Ishikawa (cell line): ENCODE measurements around the gene TRIM44.
A peak's percentile ranks its signal among the peaks of the same experiment; 100 is the strongest.

Experiments
- CEBPB ChIP-seq: IDR thresholded peaks from 2 replicates; pipeline ENCODE4 v1.6.1; 2012
- CREB1 ChIP-seq: IDR thresholded peaks from 2 replicates; pipeline ENCODE4 v1.6.1; 2012; ENCODE audit warnings: low read depth
- EGR1 ChIP-seq: IDR thresholded peaks from 2 replicates; pipeline ENCODE4 v1.6.1; 2012
- EP300 ChIP-seq: IDR thresholded peaks from 2 replicates; pipeline ENCODE4 v1.6.1; 2012; ENCODE audit warnings: borderline replicate concordance
- FOXM1 ChIP-seq: IDR thresholded peaks from 2 replicates; pipeline ENCODE4 v1.6.1; 2012; ENCODE audit warnings: low read depth, borderline replicate concordance
- NFIC ChIP-seq: IDR thresholded peaks from 2 replicates; pipeline ENCODE4 v1.6.1; 2012
- RAD21 ChIP-seq: IDR thresholded peaks from 2 replicates; pipeline ENCODE4 v1.6.1; 2012; ENCODE audit warnings: low read depth
- TAF1 ChIP-seq: IDR thresholded peaks from 2 replicates; pipeline ENCODE4 v1.6.1; 2012; ENCODE audit warnings: low read depth, mild to moderate bottlenecking
- TCF12 ChIP-seq: IDR thresholded peaks from 2 replicates; pipeline ENCODE4 v1.6.1; 2012; ENCODE audit warnings: low read depth
- TEAD4 ChIP-seq: IDR thresholded peaks from 2 replicates; pipeline ENCODE4 v1.6.1; 2012
- YY1 ChIP-seq: IDR thresholded peaks from 2 replicates; pipeline ENCODE4 v1.6.1; 2012; ENCODE audit warnings: low read depth
- ZBTB7A ChIP-seq: IDR thresholded peaks from 2 replicates; pipeline ENCODE4 v1.6.1; 2012; ENCODE audit warnings: low read depth
- TF ChIP-seq, protein P1 (sequence below): IDR thresholded peaks from 2 replicates; pipeline ENCODE4 v1.6.1; 2012
- TF ChIP-seq, protein P2 (sequence below): IDR thresholded peaks from 2 replicates; pipeline ENCODE4 v1.6.1; 2012; ENCODE audit warnings: low read depth, mild to moderate bottlenecking
- TF ChIP-seq, protein P3 (sequence below): IDR thresholded peaks from 2 replicates; pipeline ENCODE4 v1.6.1; 2012

TRIM44 gene

DNA sequence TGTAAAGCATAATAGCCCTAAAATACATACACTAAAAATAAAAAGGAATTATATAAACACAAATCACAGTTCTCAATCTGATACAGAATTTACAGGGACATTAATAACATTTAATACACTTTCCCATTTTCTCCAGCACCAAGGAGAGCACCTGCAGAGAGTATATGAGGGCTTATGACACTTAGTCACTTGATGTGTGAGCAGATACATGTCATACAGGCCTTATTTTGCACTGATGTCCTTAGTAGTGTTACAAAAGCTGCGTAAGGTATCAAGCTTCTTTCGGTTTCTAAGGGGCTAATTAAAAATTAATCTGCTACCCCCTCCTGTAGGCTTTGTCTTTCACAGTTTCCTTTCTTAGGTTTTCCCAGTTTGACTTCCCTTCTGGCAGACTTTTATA is 61.3 kb downstream of the TRIM44 start:
- TF ChIP-seq, protein P1, sequence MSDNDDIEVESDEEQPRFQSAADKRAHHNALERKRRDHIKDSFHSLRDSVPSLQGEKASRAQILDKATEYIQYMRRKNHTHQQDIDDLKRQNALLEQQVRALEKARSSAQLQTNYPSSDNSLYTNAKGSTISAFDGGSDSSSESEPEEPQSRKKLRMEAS, result no peak
- TF ChIP-seq, protein P2, sequence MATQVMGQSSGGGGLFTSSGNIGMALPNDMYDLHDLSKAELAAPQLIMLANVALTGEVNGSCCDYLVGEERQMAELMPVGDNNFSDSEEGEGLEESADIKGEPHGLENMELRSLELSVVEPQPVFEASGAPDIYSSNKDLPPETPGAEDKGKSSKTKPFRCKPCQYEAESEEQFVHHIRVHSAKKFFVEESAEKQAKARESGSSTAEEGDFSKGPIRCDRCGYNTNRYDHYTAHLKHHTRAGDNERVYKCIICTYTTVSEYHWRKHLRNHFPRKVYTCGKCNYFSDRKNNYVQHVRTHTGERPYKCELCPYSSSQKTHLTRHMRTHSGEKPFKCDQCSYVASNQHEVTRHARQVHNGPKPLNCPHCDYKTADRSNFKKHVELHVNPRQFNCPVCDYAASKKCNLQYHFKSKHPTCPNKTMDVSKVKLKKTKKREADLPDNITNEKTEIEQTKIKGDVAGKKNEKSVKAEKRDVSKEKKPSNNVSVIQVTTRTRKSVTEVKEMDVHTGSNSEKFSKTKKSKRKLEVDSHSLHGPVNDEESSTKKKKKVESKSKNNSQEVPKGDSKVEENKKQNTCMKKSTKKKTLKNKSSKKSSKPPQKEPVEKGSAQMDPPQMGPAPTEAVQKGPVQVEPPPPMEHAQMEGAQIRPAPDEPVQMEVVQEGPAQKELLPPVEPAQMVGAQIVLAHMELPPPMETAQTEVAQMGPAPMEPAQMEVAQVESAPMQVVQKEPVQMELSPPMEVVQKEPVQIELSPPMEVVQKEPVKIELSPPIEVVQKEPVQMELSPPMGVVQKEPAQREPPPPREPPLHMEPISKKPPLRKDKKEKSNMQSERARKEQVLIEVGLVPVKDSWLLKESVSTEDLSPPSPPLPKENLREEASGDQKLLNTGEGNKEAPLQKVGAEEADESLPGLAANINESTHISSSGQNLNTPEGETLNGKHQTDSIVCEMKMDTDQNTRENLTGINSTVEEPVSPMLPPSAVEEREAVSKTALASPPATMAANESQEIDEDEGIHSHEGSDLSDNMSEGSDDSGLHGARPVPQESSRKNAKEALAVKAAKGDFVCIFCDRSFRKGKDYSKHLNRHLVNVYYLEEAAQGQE, result peak; percentile 88
- TF ChIP-seq ZBTB7A, result no peak
- TF ChIP-seq EGR1, result no peak
- TF ChIP-seq NFIC, result no peak
- no peak for TF ChIP-seq TAF1

DNA sequence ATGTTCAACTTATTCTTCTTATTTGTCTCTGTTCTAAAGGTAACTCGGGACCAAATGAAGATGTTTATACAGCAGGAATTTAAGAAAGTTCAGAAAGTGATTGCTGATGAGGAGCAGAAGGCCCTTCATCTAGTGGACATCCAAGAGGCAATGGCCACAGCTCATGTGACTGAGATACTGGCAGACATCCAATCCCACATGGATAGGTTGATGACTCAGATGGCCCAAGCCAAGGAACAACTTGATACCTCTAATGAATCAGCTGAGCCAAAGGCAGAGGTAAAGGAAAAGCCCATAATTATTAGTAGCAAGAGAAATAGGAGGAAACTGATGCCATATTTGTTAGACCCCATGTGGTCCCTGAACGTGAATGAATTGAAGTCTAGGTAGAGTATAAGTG is 63.3 kb downstream of the TRIM44 start:
- TF ChIP-seq, protein P2, result no peak
- no peak for TF ChIP-seq EP300
- TF ChIP-seq, protein P1, result no peak
- TF ChIP-seq NFIC, result peak; percentile 46; the same call in 1 of the 2 replicates
- TF ChIP-seq EGR1, result no peak
- no peak for TF ChIP-seq RAD21
- TF ChIP-seq FOXM1, result no peak
- no peak for TF ChIP-seq TEAD4
- TF ChIP-seq, protein P3, sequence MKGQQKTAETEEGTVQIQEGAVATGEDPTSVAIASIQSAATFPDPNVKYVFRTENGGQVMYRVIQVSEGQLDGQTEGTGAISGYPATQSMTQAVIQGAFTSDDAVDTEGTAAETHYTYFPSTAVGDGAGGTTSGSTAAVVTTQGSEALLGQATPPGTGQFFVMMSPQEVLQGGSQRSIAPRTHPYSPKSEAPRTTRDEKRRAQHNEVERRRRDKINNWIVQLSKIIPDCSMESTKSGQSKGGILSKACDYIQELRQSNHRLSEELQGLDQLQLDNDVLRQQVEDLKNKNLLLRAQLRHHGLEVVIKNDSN, result peak; percentile 64

DNA sequence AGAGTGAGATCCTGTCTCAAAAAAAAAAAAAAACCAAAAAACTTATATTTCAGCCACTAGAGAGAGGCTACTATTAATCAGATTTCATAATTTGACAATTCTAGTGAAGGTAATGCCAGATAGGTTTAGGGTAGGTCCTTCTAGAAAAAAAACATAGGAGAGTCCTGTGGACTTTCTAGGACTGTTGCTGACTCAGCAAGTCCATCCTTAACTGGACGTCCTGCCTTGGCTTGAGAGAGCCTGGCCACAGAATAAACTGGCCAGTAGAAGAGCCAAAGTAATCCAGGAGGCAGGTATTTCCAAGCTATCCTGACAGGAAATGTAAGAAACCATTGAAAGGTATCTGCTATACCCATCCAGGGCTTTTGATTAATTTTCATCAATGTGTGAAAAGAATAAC is 64.6 kb downstream of the TRIM44 start:
- TF ChIP-seq NFIC, result no peak
- TF ChIP-seq EGR1, result no peak
- TF ChIP-seq YY1, result no peak
- TF ChIP-seq, protein P2, result no peak
- no peak for TF ChIP-seq EP300
- TF ChIP-seq CEBPB, result no peak
- TF ChIP-seq ZBTB7A, result no peak
- no peak for TF ChIP-seq TCF12
- TF ChIP-seq RAD21, result no peak
- TF ChIP-seq, protein P1, result no peak
- no peak for TF ChIP-seq FOXM1
- TF ChIP-seq, protein P3, result no peak
- TF ChIP-seq CREB1, result no peak
- TF ChIP-seq TAF1, result no peak
- no peak for TF ChIP-seq TEAD4

DNA sequence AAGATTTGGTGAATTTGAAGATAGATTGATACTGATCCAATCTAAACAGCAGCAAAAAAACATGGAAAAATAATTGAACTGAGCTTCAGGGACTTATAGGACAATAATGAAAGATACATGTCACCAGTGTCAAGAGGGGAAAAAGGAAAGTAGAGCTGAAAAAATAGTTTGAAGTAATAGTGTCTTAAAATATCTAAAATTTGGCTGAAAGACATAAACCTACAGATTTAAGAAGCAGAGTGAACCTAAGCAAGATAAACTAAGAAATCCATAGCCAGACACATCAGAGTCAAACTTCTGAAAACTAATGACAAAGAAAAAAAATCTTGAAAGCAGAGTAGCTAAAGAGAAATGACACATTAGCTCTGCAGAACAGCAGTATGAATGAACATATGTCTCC is 67.7 kb downstream of the TRIM44 start:
- TF ChIP-seq CEBPB (no peak), EP300 (no peak), CREB1 (no peak), YY1 (no peak), RAD21 (no peak)
- TF ChIP-seq, protein P2, result no peak
